Motor neuron (in vitro differentiated cells): Measurements from ENCODE around the gene ITGAV. TPM values are rescaled to one million over a fixed set of nuclear protein-coding genes. Genes with fewer than 3 reads are reported as not detected.
"Not testable (repeated sequence)": the region's sequence is repeated elsewhere in the genome, so short reads cannot be mapped to it uniquely, and the experiment has no call there.

Experiments used
- ATAC-seq, 8 experiments: fragments of 200-7000 bp; cut with Tn5 transposase; replicated peaks in 6 of 8; 2 replicates each; pipeline ENCODE4 v1.8.0; 2021; ENCODE audit warnings: mild to moderate bottlenecking in 8 of 8, moderate library complexity in 8 of 8
- H3K27ac ChIP-seq, 2 donors: fragments of 250-450 bp; sonication (Bioruptor Pico); 2 replicates each; pipeline ENCODE4 v1.9.0; 2021; ENCODE audit warnings: antibody characterized with exemption in 2 of 2, mild to moderate bottlenecking in 2 of 2, moderate library complexity in 1 of 2
- H3K4me1 ChIP-seq, 2 donors: fragments of 250-450 bp; sonication (Bioruptor Pico); replicated peaks in 1 of 2; 2 replicates each; pipeline ENCODE4 v1.6.1; 2021; ENCODE audit warnings: antibody characterized with exemption in 2 of 2, mild to moderate bottlenecking in 2 of 2, moderate library complexity in 1 of 2
- H3K4me3 ChIP-seq, 5 donors: fragments of 250-450 bp; sonication (Bioruptor Pico); 2 replicates each; pipeline ENCODE4 v1.9.0; 2021; ENCODE audit warnings: antibody characterized with exemption in 5 of 5, mild to moderate bottlenecking in 5 of 5, moderate library complexity in 4 of 5
- WGBS, 10 experiments: fragments of 450-650 bp; shearing (Covaris generic); methylation state at CpG; one replicate each; pipeline ENCODE4 v1.0.0; 2022; 5-methylcytosine and 5-hydroxymethylcytosine counted together
- in situ Hi-C, 9 experiments: fragments of 400-800 bp; cut with MboI; loops; one replicate each; pipeline ENCODE4 v1.15.0; 2021; ENCODE audit warnings: low sequenced_read_pairs in 9 of 9, low pct_unique_long_range_greater_than_20kb in 2 of 9; ENCODE audit not compliant: unreplicated experiment in 9 of 9
- total RNA-seq, 8 experiments: library from RNA; unstranded; fragments of 300-600 nt; gene quantifications; 2 replicates each; pipeline versions ENCODE4 v1.2.3 to v1.2.4, GENCODE V29; 2022

ITGAV gene
- total RNA-seq, 8 experiments from 2014 or later = 8.3 to 181 (median 28.8) TPM

DNA sequence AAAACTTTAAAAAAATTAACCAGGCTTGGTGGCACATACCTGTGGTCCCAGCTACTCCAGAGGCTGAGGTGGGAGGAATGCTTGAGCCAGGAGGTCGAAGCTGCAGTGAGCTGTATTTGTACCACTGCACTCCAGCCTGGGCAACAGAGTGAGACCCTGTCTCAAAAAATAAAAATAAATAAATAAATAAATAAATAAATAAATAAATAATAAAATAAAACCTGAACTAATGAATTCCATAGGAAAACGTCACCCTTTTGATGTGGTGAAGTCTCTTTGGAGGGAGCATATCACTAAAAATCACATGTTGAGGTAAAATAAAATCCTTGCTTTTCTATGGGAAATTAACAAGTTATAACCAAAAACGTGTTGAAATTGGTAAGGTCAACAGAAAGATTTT, 29.6 kb upstream of the ITGAV start:
- H3K4me3 ChIP-seq = no peak overlapping the region
- H3K4me1 ChIP-seq = no peaks in the 10 kb centered on the region
- in situ Hi-C loops = no loop called here
- WGBS, 10 experiments = 46 to 94% (median 69%) methylated on average over 2 to 3 of the region's 3 CpGs
- H3K27ac ChIP-seq = no peak overlapping the region
- no peak for ATAC-seq

DNA sequence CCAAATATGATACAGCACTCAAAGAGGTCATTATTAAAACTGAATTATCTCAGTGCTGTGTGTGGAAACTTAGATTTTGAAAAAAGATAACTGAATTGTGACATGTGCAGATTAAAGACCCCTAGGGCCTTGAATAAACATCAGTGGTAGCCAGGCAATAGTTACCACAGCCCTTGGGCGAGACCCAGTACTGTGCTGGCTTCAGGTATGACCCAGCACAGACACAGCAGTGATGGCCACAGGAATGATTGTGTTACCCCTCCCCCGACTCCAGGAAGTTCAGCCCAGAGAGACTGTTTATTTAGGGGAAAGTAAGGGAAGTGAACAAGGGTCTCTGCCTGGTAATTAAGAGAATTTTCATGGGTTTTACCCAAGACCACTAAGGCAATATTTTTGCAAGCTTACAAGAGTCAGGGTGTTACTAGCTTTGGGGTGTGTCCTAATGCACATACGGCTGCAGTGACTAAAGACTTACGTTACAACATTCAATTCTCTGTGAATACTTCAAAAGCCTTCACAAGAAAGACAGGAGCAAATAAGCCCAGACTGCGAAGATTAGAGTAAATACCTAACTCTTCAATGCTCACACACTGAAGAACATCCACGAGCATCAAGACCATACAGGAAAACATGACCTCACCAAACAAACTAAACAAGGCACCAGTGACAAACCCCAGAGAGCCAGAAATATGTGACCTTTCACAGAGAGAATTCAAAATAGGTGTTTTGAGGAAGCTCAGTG, 28.2 kb upstream of the ITGAV start:
- Histone ChIP-seq H3K27ac (no peak overlapping the region), H3K4me3 (no peak overlapping the region), H3K4me1 (no peaks in the 10 kb centered on the region)
- in situ Hi-C loops = no loop called here
- peak in 4 of 8 experiments; percentile 29 to 98 (median 71) for ATAC-seq
- 12 to 100% (median 81%) methylated on average over 1 to 5 of the region's 6 CpGs for WGBS, 10 experiments

DNA sequence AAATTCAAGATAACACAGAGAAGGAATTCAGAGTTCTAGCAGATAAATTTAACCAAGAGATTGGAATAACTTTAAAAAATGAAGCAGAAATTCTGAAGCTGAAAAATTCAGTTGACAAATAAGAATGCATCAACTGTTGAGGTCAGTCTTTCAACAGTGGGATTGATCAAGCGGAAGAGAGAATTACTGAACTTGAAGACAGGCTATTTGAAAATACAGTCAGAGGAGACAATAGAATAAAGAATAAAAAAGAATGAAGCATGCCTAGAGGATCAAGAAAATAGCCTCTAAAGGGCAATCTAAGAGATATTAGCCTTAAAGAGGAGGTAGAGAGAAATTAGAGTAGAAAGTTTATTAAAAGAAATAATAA, 27.7 kb upstream of the ITGAV start:
- no peak for ATAC-seq
- 88 to 100% (median 100%) methylated on average over 1 of the region's 1 CpG; no CpG with 5 or more reads in 1 of the 10 experiments for WGBS, 10 experiments
- Histone ChIP-seq H3K4me1 (no peaks in the 10 kb centered on the region), H3K4me3 (no peak overlapping the region), H3K27ac (no peak overlapping the region)
- in situ Hi-C loops = no loop called here

DNA sequence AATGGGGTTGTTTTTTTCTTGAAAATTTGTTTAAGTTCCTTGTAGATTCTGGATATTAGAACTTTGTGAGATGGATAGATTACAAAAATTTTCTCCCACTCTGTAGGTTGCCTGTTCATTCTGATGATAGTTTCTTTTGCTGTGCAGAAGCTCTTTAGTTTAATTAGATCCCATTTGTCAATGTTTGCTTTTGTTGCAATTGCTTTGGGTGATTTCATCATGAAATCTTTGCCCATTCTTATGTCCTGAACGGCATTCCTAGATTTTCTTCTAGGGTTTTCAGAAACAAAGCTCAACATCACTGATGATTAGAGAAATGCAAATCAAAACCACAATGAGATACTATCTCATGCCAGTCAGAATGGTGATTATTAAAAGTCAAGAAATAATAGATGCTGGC, 21.3 kb upstream of the ITGAV start:
- H3K4me1 ChIP-seq, H3K4me3 ChIP-seq, in situ Hi-C loops, H3K27ac ChIP-seq, ATAC-seq: not testable (repeated sequence)
- 50 to 92% (median 77%) methylated on average over 1 of the region's 1 CpG; no CpG with 5 or more reads in 2 of the 10 experiments for WGBS, 10 experiments

DNA sequence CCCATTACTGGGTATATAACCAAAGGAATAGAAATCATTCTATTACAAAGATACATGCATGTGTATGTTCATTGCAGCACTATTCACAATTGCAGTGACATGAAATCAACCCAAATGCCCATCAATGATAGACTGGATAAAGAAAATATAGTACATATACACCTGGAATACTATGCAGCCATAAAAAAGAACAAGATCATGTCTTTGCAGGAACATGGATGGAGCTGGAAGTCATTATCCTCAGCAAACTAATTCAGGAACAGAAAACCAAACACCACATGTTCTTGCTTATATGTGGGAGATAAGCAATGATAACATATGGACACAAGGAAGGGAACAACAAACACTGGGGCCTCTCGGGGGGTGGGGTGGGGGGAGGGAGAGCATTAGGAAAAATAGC, 20.7 kb upstream of the ITGAV start:
- H3K4me3 ChIP-seq, H3K4me1 ChIP-seq, in situ Hi-C loops, H3K27ac ChIP-seq, ATAC-seq: not testable (repeated sequence)
- no CpG with 5 or more reads among the region's 1 CpG for WGBS, 10 experiments

DNA sequence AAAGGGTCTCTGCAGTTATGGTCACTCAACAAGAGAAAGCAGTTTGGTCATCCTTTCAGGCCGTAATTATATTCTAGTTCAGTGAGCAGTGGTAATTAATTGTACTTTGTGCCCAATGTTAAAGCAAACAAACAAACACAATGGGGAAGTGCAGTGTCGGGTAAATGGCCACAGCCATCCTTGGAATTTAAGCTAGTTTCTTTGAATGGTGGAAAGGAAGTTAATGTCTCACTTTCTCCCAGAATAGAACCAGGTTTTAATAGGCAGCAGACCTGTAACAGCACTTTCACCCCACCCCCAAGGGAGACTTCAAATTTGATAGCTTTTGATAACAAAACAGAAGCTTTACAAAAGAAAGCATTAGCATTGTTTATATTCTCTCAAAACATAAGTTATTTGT, 20.0 kb upstream of the ITGAV start:
- Histone ChIP-seq H3K27ac (no peak overlapping the region), H3K4me3 (no peak overlapping the region), H3K4me1 (peaks cover 0 to 6% of the 10 kb centered on the region in 2 donors)
- ATAC-seq = peak in 4 of 8 experiments; percentile 36 to 83 (median 68)
- in situ Hi-C loops = no loop called here
- whole genome bisulfite sequencing, 10 experiments = 14 to 100% (median 80%) methylated on average over 1 to 2 of the region's 2 CpGs; no CpG with 5 or more reads in 3 of the 10 experiments

DNA sequence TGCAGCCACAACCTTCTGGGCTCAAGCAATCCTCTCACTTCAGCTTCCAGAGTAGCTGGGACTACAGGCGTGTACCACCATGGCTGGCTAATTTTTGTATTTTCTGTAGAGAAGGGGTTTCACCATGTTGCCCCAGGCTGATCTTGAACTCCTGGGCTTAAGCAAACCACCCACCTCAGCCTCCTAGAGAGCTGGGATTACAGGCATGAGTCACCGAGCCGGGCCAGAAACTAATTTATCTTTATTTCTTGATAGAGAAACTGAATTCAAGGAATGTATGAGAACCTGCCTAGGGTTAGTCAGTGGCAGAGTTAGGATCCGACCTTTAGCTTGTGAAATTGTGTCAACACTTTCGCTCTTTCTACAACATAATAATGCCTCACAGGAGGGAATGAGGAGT, 19.3 kb upstream of the ITGAV start:
- Histone ChIP-seq H3K4me1 (peaks cover 0 to 6% of the 10 kb centered on the region in 2 donors), H3K27ac (no peak overlapping the region), H3K4me3 (no peak overlapping the region)
- peak; percentile 12 to 61 (median 40) for ATAC-seq
- WGBS, 10 experiments = 20 to 100% (median 50%) methylated on average over 1 to 4 of the region's 5 CpGs; no CpG with 5 or more reads in 1 of the 10 experiments
- in situ Hi-C loops = no loop called here

DNA sequence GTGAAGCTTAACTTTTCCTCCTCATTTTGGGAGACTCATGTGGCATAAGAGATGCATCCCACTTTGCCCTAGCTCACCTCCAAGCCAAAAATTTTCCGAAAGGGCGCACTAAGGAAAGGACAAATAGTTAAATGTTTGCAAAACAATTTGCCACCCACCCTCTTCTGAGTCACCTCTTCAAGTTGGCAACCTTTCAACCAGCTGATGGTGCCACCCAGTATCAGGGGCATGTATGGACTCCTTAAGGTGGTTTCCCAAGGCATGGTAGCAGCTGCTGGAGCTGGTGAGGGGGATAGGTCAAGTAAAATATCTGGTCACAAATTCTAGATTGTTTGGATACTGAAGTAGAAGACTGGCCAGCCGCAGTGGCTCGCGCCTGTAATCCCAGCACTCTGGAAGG, 17.2 kb upstream of the ITGAV start:
- Histone ChIP-seq H3K27ac (no peak overlapping the region), H3K4me1 (peaks cover 0 to 6% of the 10 kb centered on the region in 2 donors), H3K4me3 (no peak overlapping the region)
- no peak for ATAC-seq
- WGBS, 10 experiments = 50 to 100% (median 95%) methylated on average over 2 to 5 of the region's 5 CpGs; no CpG with 5 or more reads in 1 of the 10 experiments
- in situ Hi-C loops = no loop called here

DNA sequence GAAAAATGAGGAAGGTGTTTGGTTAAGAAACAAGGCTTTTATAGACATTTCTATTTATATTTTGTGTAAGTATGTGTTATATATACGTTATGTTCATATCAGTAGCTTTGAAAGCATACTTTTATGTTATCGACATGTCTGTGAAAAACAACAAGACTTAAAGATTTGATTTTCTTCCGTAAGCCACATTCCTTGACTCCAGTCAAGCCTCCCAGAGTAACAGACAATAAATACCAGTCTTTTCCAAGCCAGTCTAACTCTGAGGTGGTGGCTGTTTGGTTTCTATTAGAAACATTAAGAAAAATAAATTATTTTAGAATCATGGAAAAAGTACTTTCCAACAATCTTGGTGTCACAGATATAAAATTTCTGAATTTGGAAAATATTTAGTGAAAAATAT, 16.3 kb upstream of the ITGAV start:
- in situ Hi-C loops = no loop called here
- H3K27ac ChIP-seq = no peak overlapping the region
- WGBS, 10 experiments = 79 to 100% (median 92%) methylated on average over 1 to 3 of the region's 3 CpGs
- H3K4me3 ChIP-seq = no peak overlapping the region
- H3K4me1 ChIP-seq = peaks cover 0 to 6% of the 10 kb centered on the region in 2 donors
- peak in 1 of 8 experiments; percentile 26 for ATAC-seq

DNA sequence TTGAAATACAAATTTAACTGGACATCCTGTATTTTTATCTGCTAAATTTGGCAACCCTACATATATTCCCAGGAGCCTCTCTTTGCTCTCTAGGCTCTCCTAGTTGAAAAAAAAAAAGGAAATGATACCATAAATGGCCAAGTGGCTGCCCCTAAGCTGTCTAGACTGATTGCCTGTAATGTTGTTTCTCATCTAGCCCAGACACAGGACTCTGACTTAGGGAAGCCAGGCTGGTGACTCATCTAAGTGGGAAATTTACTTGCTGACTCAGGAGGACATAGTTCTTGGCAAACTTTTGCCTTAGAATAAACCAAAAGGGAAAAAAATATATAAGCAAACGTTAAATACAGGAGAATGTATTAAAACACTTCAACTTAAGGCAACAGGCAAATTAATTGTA, 14.6 kb upstream of the ITGAV start:
- Histone ChIP-seq H3K4me1 (peaks cover 4 to 5% of the 10 kb centered on the region in 2 donors), H3K4me3 (no peak overlapping the region), H3K27ac (no peak overlapping the region)
- ATAC-seq = peak; percentile 82 to 98 (median 94)
- in situ Hi-C loops = no loop called here
- 0 to 67% (median 29%) methylated on average over 1 of the region's 1 CpG; no CpG with 5 or more reads in 1 of the 10 experiments for WGBS, 10 experiments

DNA sequence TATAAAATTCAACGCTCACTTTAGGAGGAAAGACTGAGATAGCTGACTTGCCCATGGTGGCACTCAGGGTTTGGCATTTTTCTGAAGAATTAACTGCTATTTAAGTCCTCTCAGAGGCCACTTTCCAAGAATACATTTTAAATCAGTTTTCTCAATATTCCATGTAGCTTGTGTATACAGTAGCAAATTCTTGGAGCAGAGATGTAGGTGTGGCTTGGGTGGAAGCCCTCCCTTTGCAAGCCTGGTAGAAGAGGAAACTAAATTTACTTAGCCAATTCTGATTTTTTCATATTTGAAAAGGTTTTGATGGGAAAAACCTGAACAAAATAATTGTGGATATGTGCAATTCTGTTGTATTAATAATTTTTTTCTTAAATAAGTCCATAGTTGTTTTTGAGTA, 14.0 kb upstream of the ITGAV start:
- Histone ChIP-seq H3K27ac (no peak overlapping the region), H3K4me3 (no peak overlapping the region), H3K4me1 (peaks cover 0 to 5% of the 10 kb centered on the region in 2 donors)
- ATAC-seq = peak in 1 of 8 experiments; percentile 26
- 44 to 100% (median 83%) methylated on average over 1 of the region's 1 CpG; no CpG with 5 or more reads in 1 of the 10 experiments for WGBS, 10 experiments
- in situ Hi-C loops = no loop called here

DNA sequence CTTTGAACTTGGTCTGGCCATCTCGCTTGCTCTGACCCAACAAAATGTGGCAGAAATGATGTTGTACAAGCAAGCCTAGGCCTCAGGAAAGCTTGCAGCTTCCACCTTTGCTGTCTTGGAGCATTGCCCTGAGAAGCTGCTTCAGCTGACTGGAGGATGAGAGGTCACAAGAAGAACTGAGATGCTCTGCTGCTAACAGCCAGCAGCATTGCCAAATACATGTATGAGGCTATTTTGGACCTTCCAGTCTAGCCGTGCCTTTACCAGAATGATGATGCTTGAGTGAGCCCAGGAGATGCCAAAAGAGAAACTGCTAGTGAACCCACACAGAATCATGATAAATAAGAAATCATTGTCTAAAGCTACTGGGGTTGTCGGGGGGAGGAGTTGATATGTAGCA, 13.2 kb upstream of the ITGAV start:
- in situ Hi-C loops = no loop called here
- no peak overlapping the region for H3K4me3 ChIP-seq
- H3K27ac ChIP-seq = no peak overlapping the region
- no peak for ATAC-seq
- H3K4me1 ChIP-seq = peaks cover 0 to 5% of the 10 kb centered on the region in 2 donors
- WGBS, 10 experiments = 0 to 96% (median 71%) methylated on average over 1 to 3 of the region's 3 CpGs

DNA sequence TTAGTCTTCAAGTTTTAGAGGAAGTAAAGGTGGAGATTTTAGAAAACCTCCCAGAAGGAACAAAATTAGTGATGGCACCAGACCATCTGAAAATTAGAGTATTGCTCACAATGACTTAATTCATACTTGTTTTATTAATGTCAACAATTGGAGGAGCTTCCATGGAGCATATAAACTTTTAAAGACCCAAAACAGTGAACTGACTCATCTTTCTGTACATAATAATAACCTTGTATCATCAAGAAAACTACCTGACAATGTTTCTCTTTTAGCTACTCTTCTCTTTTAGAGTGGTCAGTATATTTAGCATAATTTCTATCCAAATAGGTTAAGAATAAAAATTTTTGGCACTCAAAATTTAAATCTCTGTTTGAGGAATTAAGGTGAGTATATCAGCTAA, 7.2 kb upstream of the ITGAV start:
- in situ Hi-C loops = no loop called here
- Histone ChIP-seq H3K27ac (no peak overlapping the region), H3K4me1 (peaks cover 0 to 5% of the 10 kb centered on the region in 2 donors), H3K4me3 (no peak overlapping the region)
- no peak for ATAC-seq

DNA sequence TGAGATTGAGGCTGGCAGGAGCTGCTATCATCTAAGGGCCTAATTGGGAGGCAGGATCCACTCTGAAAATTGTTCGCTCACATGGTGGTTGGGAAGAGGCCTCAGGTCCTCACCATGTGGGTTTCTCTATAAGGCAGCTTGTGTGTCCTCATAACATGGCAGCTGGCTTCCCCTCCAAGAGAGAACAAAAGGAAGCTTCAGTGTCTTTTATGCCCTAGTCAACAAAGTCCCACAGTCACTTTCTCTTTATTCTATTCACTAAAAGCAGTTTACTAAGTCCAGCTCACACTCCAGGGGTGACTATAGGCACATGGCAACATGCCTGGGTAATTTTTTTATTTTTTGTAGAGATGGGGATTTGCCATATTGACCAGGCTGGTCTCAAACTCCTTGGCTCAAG, 5.8 kb upstream of the ITGAV start:
- 100% methylated on average over 1 of the region's 1 CpG; no CpG with 5 or more reads in 7 of the 10 experiments for WGBS, 10 experiments

More for the DNA sequence above, 5.8 kb upstream of the ITGAV start:
- Histone ChIP-seq H3K4me3 (no peak overlapping the region), H3K27ac (no peak overlapping the region), H3K4me1 (peaks cover 2 to 6% of the 10 kb centered on the region in 2 donors)
- in situ Hi-C loops = no loop called here
- ATAC-seq = peak in 3 of 8 experiments; percentile 17 to 76 (median 71)
